ENCODE data around the gene TPSAB1.

GRCh38 chr16:1278477-1278876, 38.0 kb downstream of the TPSAB1 start:
- no peak for TF ChIP-seq CTCF (IDR thresholded peaks at IDR 0.05)
- TF ChIP-seq, protein P1, sequence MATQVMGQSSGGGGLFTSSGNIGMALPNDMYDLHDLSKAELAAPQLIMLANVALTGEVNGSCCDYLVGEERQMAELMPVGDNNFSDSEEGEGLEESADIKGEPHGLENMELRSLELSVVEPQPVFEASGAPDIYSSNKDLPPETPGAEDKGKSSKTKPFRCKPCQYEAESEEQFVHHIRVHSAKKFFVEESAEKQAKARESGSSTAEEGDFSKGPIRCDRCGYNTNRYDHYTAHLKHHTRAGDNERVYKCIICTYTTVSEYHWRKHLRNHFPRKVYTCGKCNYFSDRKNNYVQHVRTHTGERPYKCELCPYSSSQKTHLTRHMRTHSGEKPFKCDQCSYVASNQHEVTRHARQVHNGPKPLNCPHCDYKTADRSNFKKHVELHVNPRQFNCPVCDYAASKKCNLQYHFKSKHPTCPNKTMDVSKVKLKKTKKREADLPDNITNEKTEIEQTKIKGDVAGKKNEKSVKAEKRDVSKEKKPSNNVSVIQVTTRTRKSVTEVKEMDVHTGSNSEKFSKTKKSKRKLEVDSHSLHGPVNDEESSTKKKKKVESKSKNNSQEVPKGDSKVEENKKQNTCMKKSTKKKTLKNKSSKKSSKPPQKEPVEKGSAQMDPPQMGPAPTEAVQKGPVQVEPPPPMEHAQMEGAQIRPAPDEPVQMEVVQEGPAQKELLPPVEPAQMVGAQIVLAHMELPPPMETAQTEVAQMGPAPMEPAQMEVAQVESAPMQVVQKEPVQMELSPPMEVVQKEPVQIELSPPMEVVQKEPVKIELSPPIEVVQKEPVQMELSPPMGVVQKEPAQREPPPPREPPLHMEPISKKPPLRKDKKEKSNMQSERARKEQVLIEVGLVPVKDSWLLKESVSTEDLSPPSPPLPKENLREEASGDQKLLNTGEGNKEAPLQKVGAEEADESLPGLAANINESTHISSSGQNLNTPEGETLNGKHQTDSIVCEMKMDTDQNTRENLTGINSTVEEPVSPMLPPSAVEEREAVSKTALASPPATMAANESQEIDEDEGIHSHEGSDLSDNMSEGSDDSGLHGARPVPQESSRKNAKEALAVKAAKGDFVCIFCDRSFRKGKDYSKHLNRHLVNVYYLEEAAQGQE (IDR thresholded peaks at IDR 0.05; ENCODE audit: insufficient read depth in 1 of 2, low read depth in 2 of 2, low read length in 1 of 2) = no peak
- no peak for TF ChIP-seq POLR2AphosphoS5 (IDR thresholded peaks at IDR 0.05; ENCODE audit: low read depth, low read length)
- TF ChIP-seq TCF7L2 (IDR thresholded peaks at IDR 0.05; ENCODE audit: low read depth, low read length) = no peak
- TF ChIP-seq SIN3A (IDR thresholded peaks at IDR 0.05; ENCODE audit: borderline replicate concordance, insufficient read depth, low read depth, low read length) = no peak
